ENCODE results near the gene HYAL1. TPM values are rescaled to one million over a fixed set of nuclear protein-coding genes. Genes with fewer than 3 reads are reported as not detected.
"Not testable (repeated sequence)": the region's sequence is repeated elsewhere in the genome, so short reads cannot be mapped to it uniquely, and the experiment has no call there.

The HYAL1 gene
- total RNA-seq, 2 donors from 2014 or later, result 6.9 to 16.4 TPM

DNA sequence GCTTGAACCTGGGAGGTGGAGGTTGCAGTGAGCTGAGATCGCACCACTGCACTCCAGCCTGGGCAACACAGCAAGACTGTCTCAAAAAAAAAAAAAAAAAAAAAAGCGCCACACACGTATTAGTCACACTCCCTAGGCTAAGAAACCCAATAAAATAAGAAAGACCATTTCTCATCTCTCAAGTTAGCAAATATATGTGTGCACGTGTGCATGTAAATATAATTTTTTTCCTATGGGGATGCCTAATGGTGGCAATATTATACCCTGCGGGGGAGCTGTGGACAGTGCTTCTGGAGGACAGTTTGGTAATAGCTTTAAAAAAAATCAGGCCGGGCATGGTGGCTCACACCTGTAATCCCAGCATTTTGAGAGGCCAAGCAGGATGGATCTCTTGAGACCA lies 19.3 kb downstream of the HYAL1 start:
- DNase-seq; intact Hi-C loops (cut with DNase I, micrococcal nuclease); ATAC-seq: not testable (repeated sequence)

- DNase-seq (no peak), ATAC-seq (peak; percentile 5)
- intact Hi-C loops (cut with DNase I, micrococcal nuclease), result loop anchor here in 1 of 2 donors (10.0 kb wide), 1 partner anchor 85 kb away; the partner anchor contains the start of gene GNAT1
These were observed 23.9 kb downstream of the HYAL1 start for GRCh38 chr3:50279255-50280016.

DNA sequence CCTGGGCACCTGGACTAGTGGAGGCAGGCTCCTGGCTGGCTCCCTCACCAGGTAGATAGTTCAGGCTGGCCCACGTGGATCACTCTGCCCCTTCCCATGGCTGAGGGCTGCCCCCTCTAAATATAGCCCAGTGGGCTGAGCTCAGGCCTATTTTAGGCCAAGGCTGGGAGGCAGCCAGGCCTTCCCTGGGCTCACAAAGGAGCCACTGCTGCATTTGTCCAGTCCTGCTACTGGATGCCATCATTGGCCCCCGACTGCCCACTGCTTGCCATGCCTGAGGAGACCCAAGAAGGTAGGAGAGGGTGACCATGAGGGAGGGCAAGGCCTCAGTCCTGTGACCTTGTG lies 24.5 kb downstream of the HYAL1 start, which contains the start of gene LSMEM2:
TSS of gene LSMEM2 (plus strand) at position 208 of the 345 bp plus-strand sequence. CDS start at position 235, 27 bp downstream.
- DNase-seq, result no peak
- intact Hi-C loops (cut with DNase I, micrococcal nuclease), result loop anchor here in 1 of 2 donors (10.0 kb wide), 1 partner anchor 84 kb away; the partner anchor contains the start of gene GNAT1
- ATAC-seq, result peak; percentile 5

DNA sequence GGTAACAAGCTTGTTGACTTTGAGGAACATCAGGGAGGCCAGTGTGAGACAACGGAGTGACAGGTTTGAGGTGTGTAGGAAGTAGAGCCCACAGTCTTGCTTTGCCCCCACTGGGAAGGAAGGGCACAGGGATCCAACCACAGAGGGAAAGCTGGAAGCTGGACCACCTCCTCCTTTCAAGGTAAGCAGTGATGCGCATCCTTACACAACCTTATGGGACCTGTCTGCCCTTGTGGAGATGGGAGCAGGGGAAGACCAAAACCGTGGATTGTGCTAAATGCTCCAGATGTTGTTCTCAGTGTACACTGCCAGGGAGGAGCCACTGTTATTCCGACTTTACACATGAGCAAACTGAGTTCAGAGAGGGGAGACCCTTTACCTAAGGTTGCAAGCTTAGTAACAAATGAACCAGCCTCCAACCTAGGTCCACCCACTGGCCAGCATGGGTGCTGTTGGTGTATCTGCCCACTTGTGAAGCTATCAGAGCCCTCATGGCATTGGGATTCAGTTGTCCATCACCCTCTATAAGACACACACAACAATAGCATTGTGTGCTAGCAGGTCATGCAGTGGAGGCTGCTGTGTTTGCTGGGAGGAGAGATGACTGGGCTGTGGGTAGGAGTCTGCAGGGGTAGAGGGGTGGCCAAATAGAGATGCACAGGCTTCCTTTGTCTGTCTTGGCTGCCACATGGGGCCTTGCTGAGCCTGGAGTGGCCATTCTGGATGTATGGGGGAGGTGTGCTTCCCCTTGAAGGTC lies 25.1 kb downstream of the HYAL1 start:
- DNase-seq, result no peak
- peak; percentile 1 for ATAC-seq
- intact Hi-C loops (cut with DNase I, micrococcal nuclease), result loop anchor here in 1 of 2 donors (10.0 kb wide), 1 partner anchor 84 kb away; the partner anchor contains the start of gene GNAT1

- ATAC-seq, result no peak
- peak in 1 of 2 donors; percentile 11 for DNase-seq
- intact Hi-C loops (cut with DNase I, micrococcal nuclease), result loop anchor here in 1 of 2 donors (10.0 kb wide), 1 partner anchor 82 kb away; the partner anchor contains the start of gene GNAT1
These were observed 26.6 kb downstream of the HYAL1 start for GRCh38 chr3:50276762-50277101.

DNA sequence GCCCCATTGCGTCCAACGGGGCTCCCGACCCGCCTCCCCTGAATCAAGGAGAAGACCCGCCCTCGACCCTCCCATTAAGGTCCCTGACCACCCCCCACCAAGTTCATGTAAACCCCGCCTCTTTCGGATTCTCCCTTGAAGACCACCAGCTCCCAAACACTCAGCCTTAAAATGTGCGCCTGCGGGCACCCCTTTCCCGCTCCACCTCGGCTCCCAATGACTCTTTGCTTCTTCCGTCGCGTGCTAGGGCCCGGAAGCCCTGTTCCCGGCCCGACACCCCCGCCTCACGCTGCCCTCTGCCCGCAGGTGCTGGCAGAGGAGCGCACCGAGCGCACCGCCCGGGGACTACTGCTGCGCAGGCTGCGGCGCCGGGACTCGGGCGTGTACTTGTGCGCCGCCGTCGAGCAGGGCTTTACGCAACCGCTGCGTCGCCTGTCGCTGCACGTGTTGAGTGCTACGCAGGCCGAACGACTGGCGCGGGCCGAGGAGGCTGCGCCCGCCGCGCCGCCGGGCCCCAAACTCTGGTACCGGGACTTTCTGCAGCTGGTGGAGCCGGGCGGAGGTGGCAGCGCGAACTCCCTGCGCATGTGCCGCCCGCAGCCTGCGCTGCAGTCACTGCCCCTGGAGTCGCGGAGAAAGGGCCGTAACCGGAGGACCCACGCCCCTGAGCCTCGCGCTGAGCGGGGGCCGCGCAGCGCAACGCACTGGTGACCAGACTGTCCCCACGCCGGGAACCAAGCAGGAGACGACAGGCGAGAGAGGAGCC lies 27.2 kb downstream of the HYAL1 start:
- ATAC-seq, result no peak
- intact Hi-C loops (cut with DNase I, micrococcal nuclease), result loop anchor here in 1 of 2 donors (10.0 kb wide), 1 partner anchor 81 kb away; the partner anchor contains the start of gene GNAT1
- DNase-seq, result peak in 1 of 2 donors; percentile 13

- DNase-seq (peak in 1 of 2 donors; percentile 13), ATAC-seq (no peak)
These were observed 28.0 kb downstream of the HYAL1 start for GRCh38 chr3:50275141-50275995.

DNA sequence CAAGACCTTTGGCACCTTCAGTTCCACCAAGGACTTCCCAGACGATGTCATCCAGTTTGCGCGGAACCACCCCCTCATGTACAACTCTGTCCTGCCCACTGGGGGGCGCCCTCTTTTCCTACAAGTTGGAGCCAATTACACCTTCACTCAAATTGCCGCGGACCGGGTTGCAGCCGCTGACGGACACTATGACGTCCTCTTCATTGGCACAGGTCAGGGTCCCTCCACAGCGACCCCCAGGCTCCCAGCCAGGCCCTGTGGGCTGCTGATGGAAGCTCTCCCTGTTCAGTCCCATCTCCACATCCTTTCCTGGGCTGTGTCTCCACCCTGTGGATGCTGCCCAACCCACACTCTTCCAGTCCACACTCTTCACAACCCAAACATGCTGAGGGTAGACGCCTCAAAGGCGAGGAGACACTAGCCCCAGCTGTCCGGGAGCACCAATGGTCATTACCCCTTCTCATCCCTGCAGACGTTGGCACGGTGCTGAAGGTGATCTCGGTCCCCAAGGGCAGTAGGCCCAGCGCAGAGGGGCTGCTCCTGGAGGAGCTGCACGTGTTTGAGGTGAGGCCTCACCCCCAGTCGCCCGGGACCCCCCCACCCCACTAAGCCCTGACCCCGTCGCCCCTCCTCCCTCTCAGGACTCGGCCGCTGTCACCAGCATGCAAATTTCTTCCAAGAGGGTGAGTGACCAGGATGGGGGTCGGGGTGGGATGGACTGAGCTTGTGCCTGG lies 28.8 kb downstream of the HYAL1 start:
- intact Hi-C loops (cut with DNase I, micrococcal nuclease), result loop anchor here (5.0 to 10.0 kb wide), 2 partner anchors 80 to 82 kb away; partner anchors contain the start of gene GNAT1 (in 2 of the 2)
- DNase-seq (peak; percentile 68 to 77), ATAC-seq (peak; percentile 43)

More at GRCh38 chr3:50275141-50275995, 28.0 kb downstream of the HYAL1 start:
- intact Hi-C loops (cut with DNase I, micrococcal nuclease), result loop anchor here in 1 of 2 donors (10.0 kb wide), 1 partner anchor 81 kb away; the partner anchor contains the start of gene GNAT1

GRCh38 chr3:50273689-50274065 lies 29.7 kb downstream of the HYAL1 start:
- ATAC-seq, result no peak
- no peak for DNase-seq
- intact Hi-C loops (cut with DNase I, micrococcal nuclease), result loop anchor here (2.0 to 10.0 kb wide), 3 partner anchors 47 to 81 kb away; partner anchors contain the start of gene GNAT1 (in 2 of the 2)

- ATAC-seq, result peak; percentile 43
- DNase-seq, result peak; percentile 73 to 90
- intact Hi-C loops (cut with DNase I, micrococcal nuclease), result loop anchor here (2.0 to 10.0 kb wide), 3 partner anchors 46 to 81 kb away; partner anchors contain the start of gene GNAT1 (in 2 of the 2)
These were observed 30.3 kb downstream of the HYAL1 start for GRCh38 chr3:50272911-50273688.

GRCh38 chr3:50272538-50272910 lies 30.9 kb downstream of the HYAL1 start:
- DNase-seq, ATAC-seq: not testable (repeated sequence)
- intact Hi-C loops (cut with DNase I, micrococcal nuclease), result loop anchor here (2.0 to 10.0 kb wide), 3 partner anchors 46 to 80 kb away; partner anchors contain the start of gene GNAT1 (in 2 of the 2)

DNA sequence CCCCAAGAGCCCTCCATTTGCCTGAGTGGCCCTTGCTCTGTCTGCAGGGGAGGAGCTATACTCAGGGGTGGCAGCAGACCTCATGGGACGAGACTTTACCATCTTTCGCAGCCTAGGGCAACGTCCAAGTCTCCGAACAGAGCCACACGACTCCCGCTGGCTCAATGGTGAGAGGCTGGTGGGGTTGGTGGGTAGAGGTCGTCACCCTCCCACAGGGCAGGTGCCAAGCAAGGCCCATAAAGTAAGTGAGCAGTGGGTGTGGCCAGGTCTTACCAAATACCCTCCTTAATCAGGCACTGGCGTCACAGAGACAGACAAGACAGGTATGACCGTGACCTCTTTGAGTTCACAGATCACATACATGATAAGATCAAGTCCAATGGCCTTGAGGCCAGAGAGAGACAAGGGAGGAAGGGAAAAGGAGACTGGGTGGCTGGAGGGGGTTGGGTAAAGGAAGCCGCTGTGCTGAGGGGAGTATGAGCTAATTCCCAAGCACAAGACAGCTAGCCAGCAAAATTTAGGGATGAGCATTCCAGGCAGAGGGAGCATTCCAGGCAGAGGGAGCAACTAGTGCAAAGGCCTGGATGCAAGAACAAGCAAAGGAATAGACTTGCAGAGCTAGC lies 31.9 kb downstream of the HYAL1 start:
- ATAC-seq (peak; percentile 9), DNase-seq (no peak)
- intact Hi-C loops (cut with DNase I, micrococcal nuclease), result loop anchor here (5.0 to 10.0 kb wide), 2 partner anchors 77 to 79 kb away; partner anchors contain the start of gene GNAT1 (in 2 of the 2)

DNA sequence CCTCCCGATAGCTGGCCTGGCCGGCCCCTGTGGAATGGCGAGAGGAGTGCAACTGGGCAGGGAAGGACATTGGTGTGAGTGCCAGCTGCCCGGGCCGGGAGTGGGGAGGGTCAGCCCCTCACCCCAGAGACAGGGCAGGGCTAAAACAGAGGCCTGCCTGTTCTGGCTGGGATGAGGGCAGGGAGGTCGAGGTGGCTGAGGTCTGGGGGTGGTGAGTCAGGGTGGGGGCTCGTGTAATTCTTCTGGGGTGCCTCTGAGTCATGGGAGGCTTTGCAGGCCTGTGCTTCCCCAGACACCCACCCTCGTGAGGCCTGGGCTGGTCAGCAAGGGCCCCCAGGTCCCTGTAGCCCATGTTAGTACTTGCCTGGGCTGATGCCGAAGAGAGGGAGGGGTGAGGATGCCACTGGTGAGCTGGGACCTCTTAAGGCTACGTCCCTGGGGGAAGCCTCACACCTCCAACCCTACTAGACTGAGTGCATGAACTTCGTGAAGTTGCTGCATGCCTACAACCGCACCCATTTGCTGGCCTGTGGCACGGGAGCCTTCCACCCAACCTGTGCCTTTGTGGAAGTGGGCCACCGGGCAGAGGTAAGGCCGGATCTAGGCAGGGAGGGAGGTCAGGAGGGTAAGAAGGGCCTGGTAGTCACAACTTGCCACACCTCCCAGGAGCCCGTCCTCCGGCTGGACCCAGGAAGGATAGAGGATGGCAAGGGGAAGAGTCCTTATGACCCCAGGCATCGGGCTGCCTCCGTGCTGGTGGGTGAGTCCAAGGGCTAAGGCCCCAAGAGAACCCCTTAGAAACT lies 32.8 kb downstream of the HYAL1 start:
- intact Hi-C loops (cut with DNase I, micrococcal nuclease), result loop anchor here (5.0 to 10.0 kb wide), 2 partner anchors 76 to 78 kb away; partner anchors contain the start of gene GNAT1 (in 2 of the 2)
- DNase-seq, result no peak
- ATAC-seq, result no peak

GRCh38 chr3:50269977-50270413 lies 33.4 kb downstream of the HYAL1 start:
- intact Hi-C loops (cut with DNase I, micrococcal nuclease), result loop anchor here (5.0 to 10.0 kb wide), 2 partner anchors 75 to 78 kb away; partner anchors contain the start of gene GNAT1 (in 2 of the 2)
- DNase-seq (no peak), ATAC-seq (no peak)

GRCh38 chr3:50269460-50269859 lies 33.9 kb downstream of the HYAL1 start:
- intact Hi-C loops (cut with DNase I, micrococcal nuclease), result no loop called here
- no peak for DNase-seq
- no peak for ATAC-seq

Data from left colon (tissue), 2 donors.